Measurements from ENCODE around the gene CORO2A.

DNA sequence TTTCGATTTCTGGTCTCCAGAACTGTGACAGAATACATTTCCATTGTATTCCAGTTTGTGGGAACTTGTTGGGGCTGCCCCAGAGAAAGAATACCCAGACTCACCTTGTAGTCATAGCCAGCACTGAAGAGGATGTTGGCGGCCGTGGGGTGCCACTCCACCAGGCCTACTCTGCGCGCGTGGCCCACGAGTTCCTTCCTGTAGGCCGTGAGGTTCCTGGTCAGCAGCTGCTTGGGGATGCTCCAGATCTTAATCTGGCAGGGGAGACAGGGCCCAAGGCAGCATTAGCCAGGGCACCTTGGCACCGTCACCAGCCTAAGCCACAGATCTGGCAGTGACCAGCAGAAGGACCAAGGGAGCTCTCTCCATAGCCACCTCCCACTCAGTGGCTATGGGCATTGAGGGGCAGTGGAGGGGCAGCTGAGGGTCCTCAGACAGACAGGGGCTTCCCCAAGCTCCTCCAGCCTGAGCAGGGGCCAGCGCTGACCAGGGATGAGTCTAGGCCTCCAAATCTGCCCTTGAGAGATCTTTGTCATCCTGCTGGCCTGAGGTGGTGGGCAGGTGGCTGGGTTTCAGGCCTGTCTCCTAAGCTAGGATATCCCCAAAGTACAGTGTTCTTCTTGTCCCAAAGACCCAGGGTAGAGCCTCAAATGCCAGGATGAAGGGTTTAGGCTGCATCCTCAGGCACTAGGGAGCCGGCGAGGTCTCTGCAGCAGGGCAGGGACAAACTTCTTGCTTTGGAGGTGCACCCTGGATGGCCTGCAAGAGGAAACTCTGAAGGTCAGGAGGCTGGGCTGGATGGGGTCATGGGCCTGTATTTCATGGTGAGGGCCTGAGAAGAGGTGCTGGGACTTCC is 57.5 kb downstream of the CORO2A start:
- TF ChIP-seq, protein P1, sequence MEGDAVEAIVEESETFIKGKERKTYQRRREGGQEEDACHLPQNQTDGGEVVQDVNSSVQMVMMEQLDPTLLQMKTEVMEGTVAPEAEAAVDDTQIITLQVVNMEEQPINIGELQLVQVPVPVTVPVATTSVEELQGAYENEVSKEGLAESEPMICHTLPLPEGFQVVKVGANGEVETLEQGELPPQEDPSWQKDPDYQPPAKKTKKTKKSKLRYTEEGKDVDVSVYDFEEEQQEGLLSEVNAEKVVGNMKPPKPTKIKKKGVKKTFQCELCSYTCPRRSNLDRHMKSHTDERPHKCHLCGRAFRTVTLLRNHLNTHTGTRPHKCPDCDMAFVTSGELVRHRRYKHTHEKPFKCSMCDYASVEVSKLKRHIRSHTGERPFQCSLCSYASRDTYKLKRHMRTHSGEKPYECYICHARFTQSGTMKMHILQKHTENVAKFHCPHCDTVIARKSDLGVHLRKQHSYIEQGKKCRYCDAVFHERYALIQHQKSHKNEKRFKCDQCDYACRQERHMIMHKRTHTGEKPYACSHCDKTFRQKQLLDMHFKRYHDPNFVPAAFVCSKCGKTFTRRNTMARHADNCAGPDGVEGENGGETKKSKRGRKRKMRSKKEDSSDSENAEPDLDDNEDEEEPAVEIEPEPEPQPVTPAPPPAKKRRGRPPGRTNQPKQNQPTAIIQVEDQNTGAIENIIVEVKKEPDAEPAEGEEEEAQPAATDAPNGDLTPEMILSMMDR (IDR thresholded peaks at IDR 0.05), result no peak
- no peak for TF ChIP-seq POLR2A (IDR thresholded peaks at IDR 0.05)
